ENCODE results near the gene KIRREL1. TPM values are rescaled to one million over a fixed set of nuclear protein-coding genes. Genes with fewer than 3 reads are reported as not detected.

The KIRREL1 gene
- total and polyA plus RNA-seq, 2 of the 8 experiments (the other 6 are each of a cell fraction or from before 2014, with no cell fraction given): 14.2 to 39.0 TPM

DNA sequence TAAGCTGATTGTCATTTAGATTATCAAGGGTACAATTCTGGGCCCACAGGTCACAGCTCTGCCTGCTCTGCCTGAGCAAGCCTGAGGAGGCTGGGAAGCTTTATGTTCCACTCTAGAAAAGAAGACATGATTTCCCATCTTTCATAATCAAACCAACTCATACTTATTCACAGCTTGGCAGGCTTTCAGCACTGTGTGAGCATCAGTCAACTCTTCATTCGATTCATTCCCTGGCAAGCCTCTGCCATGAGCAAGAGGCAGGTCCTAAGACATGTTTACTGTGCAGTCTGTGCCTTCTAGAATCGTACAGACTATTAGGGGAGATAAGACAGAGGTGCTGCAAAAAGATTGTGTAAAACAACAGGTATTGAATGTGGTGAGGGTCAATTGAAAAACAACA lies 24.5 kb upstream of the KIRREL1 start:
- Histone ChIP-seq H4K20me1 (replicated peaks in 1 of 2; ENCODE audit: control insufficient read depth in 1 of 2, insufficient read depth in 2 of 2, low read length in 2 of 2) (no peaks in the 10 kb centered on the region), H3K4me1 (replicated peaks in 1 of 4; ENCODE audit: control insufficient read depth in 3 of 4, insufficient read depth in 4 of 4, low read length in 3 of 4) (peaks cover 0 to 8% (median 0%) of the 10 kb centered on the region in 4 experiments; a peak in 1 of 7 replicates), H3K4me3 (ENCODE audit: extremely low read depth in 1 of 4, insufficient read depth in 2 of 4, low read depth in 3 of 4, low read length in 4 of 4) (no peak overlapping the region), H4K91ac (replicated peaks; ENCODE audit: insufficient read length, low read length) (no peak overlapping the region), H3K23me2 (ENCODE audit: low read depth, low read length) (no peaks in the 10 kb centered on the region), H2AK5ac (ENCODE audit: low read depth, low read length) (no peak overlapping the region), H3K18ac (ENCODE audit: extremely low read depth, low read length) (no peak overlapping the region), H2BK20ac (ENCODE audit: low read length) (no peak overlapping the region), H3K14ac (ENCODE audit: insufficient read length) (no peak overlapping the region), H3K36me3 (ENCODE audit: control insufficient read depth in 2 of 4, insufficient read depth in 4 of 4, low read length in 3 of 4) (no peaks in the 10 kb centered on the region), H3K9ac (replicated peaks in 1 of 4; ENCODE audit: extremely low read depth in 1 of 4, low read depth in 3 of 4, low read length in 3 of 4) (no peak overlapping the region), H2AFZ (ENCODE audit: low read length) (no peak overlapping the region), H3K27ac (ENCODE audit: low read depth, low read length) (no peak overlapping the region), H3K4me2 (ENCODE audit: insufficient read depth in 1 of 2, low read depth in 2 of 2, low read length in 2 of 2) (no peak overlapping the region), H4K5ac (ENCODE audit: insufficient read length, low read depth, low read length) (no peak overlapping the region), H3K23ac (ENCODE audit: insufficient read length) (no peak overlapping the region), H2BK5ac (ENCODE audit: low read depth, low read length) (no peak overlapping the region), H2BK15ac (ENCODE audit: low read length) (0 out of 2 replicates have a peak overlapping the region, but pooled peaks have one; percentile 13), H3K79me2 (ENCODE audit: control insufficient read depth in 1 of 2, insufficient read depth in 2 of 2, low read length in 2 of 2) (no peaks in the 10 kb centered on the region), H3K4ac (replicated peaks; ENCODE audit: insufficient read length, low read depth, low read length) (no peak overlapping the region), H2BK12ac (ENCODE audit: low read depth, low read length) (no peak overlapping the region), H3K79me1 (ENCODE audit: low read depth, low read length) (no peaks in the 10 kb centered on the region), H2BK120ac (replicated peaks; ENCODE audit: low read depth, low read length) (no peak overlapping the region), H4K8ac (ENCODE audit: extremely low read depth, insufficient read depth, low read length) (no peak overlapping the region; the same call in 1 of the 2 replicates), H3K27me3 (replicated peaks in 1 of 4; ENCODE audit: control insufficient read depth in 3 of 4, extremely low read depth in 1 of 4, insufficient read depth in 3 of 4, low read length in 3 of 4) (no peaks in the 10 kb centered on the region), H3K9me3 (ENCODE audit: insufficient read depth in 2 of 2, low read depth in 1 of 2, low read length in 1 of 2) (peaks cover 18 to 20% of the 10 kb centered on the region in 2 experiments), H3K56ac (replicated peaks; ENCODE audit: insufficient read length, low read depth, low read length) (no peak overlapping the region)
- ChIA-PET CTCF (ENCODE audit: partially characterized antibody) (interaction anchor here (0.6 to 53.4 kb wide), 27 partner anchors 10 to 1120 kb away, joined by 3 to 2918 read pairs (median 5); partner anchors contain the start of gene KIRREL1), POLR2A (ENCODE audit: partially characterized antibody) (interaction anchor here (1.4 to 1.8 kb wide), 2 partner anchors 23 to 108 kb away, joined by 3 to 4 read pairs; no protein-coding TSS in a partner anchor)
- FAIRE-seq (no peak), DNase-seq (ENCODE audit: low read depth in 1 of 2, low spot score in 2 of 2) (no peak)
- WGBS, 2 experiments (ENCODE audit: extremely low coverage in 1 of 2, insufficient coverage in 1 of 2, insufficient read length in 1 of 2, insufficient replicate concordance in 2 of 2, low coverage in 1 of 2, low lambda C conversion rate in 2 of 2, missing lambda C conversion rate in 1 of 2): 93% methylated on average over 2 of the region's 2 CpGs; no CpG with 5 or more reads in 1 of the 2 experiments
- no peak for TF ChIP-seq KDM1A (IDR thresholded peaks at IDR 0.05; ENCODE audit: borderline replicate concordance, low read length)
- TF ChIP-seq YY1 (IDR thresholded peaks at IDR 0.05; ENCODE audit: low read depth, low read length): no peak
- TF ChIP-seq RFX5 (IDR thresholded peaks at IDR 0.05; ENCODE audit: borderline replicate concordance, low read depth, low read length): no peak
- no peak for TF ChIP-seq SIRT6 (IDR thresholded peaks at IDR 0.05; ENCODE audit: low read length)
- no peak for TF ChIP-seq RAD21 (IDR thresholded peaks at IDR 0.05 in 1 of 2, conservative IDR thresholded peaks at IDR 0.05 in 1 of 2; ENCODE audit: low read depth in 2 of 2, low read length in 2 of 2)
- TF ChIP-seq KDM4A (IDR thresholded peaks at IDR 0.05; ENCODE audit: low read depth, low read length, severe bottlenecking): no peak
- TF ChIP-seq TBP (IDR thresholded peaks at IDR 0.05; ENCODE audit: low read depth, low read length): no peak
- no peak for TF ChIP-seq NANOG (IDR thresholded peaks at IDR 0.05; ENCODE audit: insufficient read depth, low read depth, low read length, poor library complexity, severe bottlenecking)
- TF ChIP-seq HDAC6 (IDR thresholded peaks at IDR 0.05; ENCODE audit: low read depth, low read length): no peak
- TF ChIP-seq SUZ12 (IDR thresholded peaks at IDR 0.05; ENCODE audit: low read length): no peak
- no peak for TF ChIP-seq FOSL1 (IDR thresholded peaks at IDR 0.05; ENCODE audit: insufficient read depth, low read depth, low read length)
- TF ChIP-seq BRCA1 (IDR thresholded peaks at IDR 0.05; ENCODE audit: low read depth, low read length): no peak
- TF ChIP-seq CHD2 (IDR thresholded peaks at IDR 0.05; ENCODE audit: low read length): no peak
